B cell (primary cell): ENCODE results near the gene POLR1H. TPM values are rescaled to one million over a fixed set of nuclear protein-coding genes. Genes with fewer than 3 reads are reported as not detected.

Experiments
- ATAC-seq: fragments of 200-7000 bp; cut with Tn5 transposase; one replicate; pipeline ENCODE4 v1.10.0; 2021; ENCODE audit warnings: low read depth, mild to moderate bottlenecking, moderate number of reproducible peaks, moderate library complexity
- CTCF ChIA-PET: fragments of 350-600 bp; sonication (Branson Sonifier 250); formaldehyde crosslinking; loops from one replicate; lab custom pipeline; 2021; ENCODE audit warnings: antibody characterized with exemption, inconsistent platforms; lab: Charles Lee
- POLR2A ChIA-PET: fragments of 350-600 bp; sonication (Branson Sonifier 250); formaldehyde crosslinking; loops from one replicate; lab custom pipeline; 2021; ENCODE audit warnings: antibody characterized with exemption; lab: Charles Lee
- DNase-seq: peaks from one replicate; pipeline ENCODE4 v3.0.0; 2013
- H2AFZ ChIP-seq: 2 replicates; pipeline ENCODE4 v1.6.1; 2012; ENCODE audit warnings: mild to moderate bottlenecking, low read depth, low read length; ENCODE audit not compliant: insufficient read depth, poor library complexity, severe bottlenecking
- H3K27ac ChIP-seq, 2 donors: 1 replicate in 1 of 2; 2 replicates in 1 of 2; pipeline ENCODE4 v1.5.1; 2012 to 2013; ENCODE audit warnings: low read length in 2 of 2, mild to moderate bottlenecking in 2 of 2, moderate library complexity in 1 of 2
- H3K27me3 ChIP-seq, 4 experiments: fragments of 200-600 bp in 1 of 4; sonication (generic) in 1 of 4; replicated peaks in 1 of 4; 1 replicate in 2 of 4; 2 replicates in 2 of 4; pipeline versions ENCODE4 v1.6.1 to v1.7.0; 2013 to 2016; ENCODE audit warnings: low read length in 3 of 4, mild to moderate bottlenecking in 2 of 4, mixed read lengths in 1 of 4, moderate library complexity in 1 of 4; ENCODE audit not compliant: insufficient read depth in 4 of 4, control insufficient read depth in 3 of 4; ENCODE audit errors: control extremely low read depth in 1 of 4
- H3K36me3 ChIP-seq, 2 experiments: replicated peaks in 1 of 2; 1 replicate in 1 of 2; 2 replicates in 1 of 2; pipeline versions ENCODE4 v1.6.1 to v1.7.1; 2013; ENCODE audit warnings: low read length in 1 of 2; ENCODE audit not compliant: insufficient read depth in 2 of 2, control insufficient read depth in 1 of 2; ENCODE audit errors: control extremely low read depth in 1 of 2, extremely low read depth in 1 of 2
- H3K4me1 ChIP-seq, 2 donors: fragments of 200-600 bp in 1 of 2; sonication (generic) in 1 of 2; 1 replicate in 1 of 2; 2 replicates in 1 of 2; pipeline versions ENCODE4 v1.5.1 to v1.6.1; 2013 to 2017; ENCODE audit warnings: low read length in 2 of 2; ENCODE audit not compliant: control insufficient read depth in 2 of 2, insufficient read depth in 2 of 2
- H3K4me2 ChIP-seq: replicated peaks from 2 replicates; pipeline ENCODE3; 2012; ENCODE audit warnings: mild to moderate bottlenecking, low read depth, low read length; ENCODE audit not compliant: poor library complexity, severe bottlenecking
- H3K4me3 ChIP-seq, 5 experiments: fragments of 200-600 bp in 1 of 5; sonication (generic) in 1 of 5; 1 replicate in 3 of 5; 2 replicates in 2 of 5; pipeline versions ENCODE4 v1.5.1 to v1.7.0; 2011 to 2016; ENCODE audit warnings: low read length in 4 of 5, mild to moderate bottlenecking in 4 of 5, low read depth in 2 of 5, control low read depth in 1 of 5, moderate library complexity in 1 of 5; ENCODE audit not compliant: insufficient read depth in 1 of 5; ENCODE audit errors: control extremely low read depth in 1 of 5, extremely low read depth in 1 of 5
- H3K79me2 ChIP-seq: fragments of 200-600 bp; sonication (generic); one replicate; pipeline ENCODE4 v1.6.0; 2016; ENCODE audit warnings: low read length; ENCODE audit not compliant: control insufficient read depth, insufficient read depth
- H3K9ac ChIP-seq: fragments of 200-600 bp; sonication (generic); 2 replicates; pipeline ENCODE4 v1.6.1; 2017; ENCODE audit warnings: mild to moderate bottlenecking, low read length, moderate library complexity
- H3K9me3 ChIP-seq, 3 donors: one replicate each; pipeline versions ENCODE4 v1.6.1 to v1.7.1; 2013; ENCODE audit warnings: low read length in 2 of 3; ENCODE audit not compliant: control insufficient read depth in 2 of 3, insufficient read depth in 1 of 3; ENCODE audit errors: control extremely low read depth in 1 of 3
- H4K20me1 ChIP-seq: 2 replicates; pipeline ENCODE4 v1.6.0; 2012; ENCODE audit warnings: mild to moderate bottlenecking, low read length; ENCODE audit not compliant: insufficient read depth, control insufficient read depth, poor library complexity, severe bottlenecking
- H3K27ac Mint-ChIP-seq: one replicate; pipeline ENCODE4 v1.8.0; 2021; ENCODE audit warnings: mixed read lengths
- H3K27me3 Mint-ChIP-seq: one replicate; pipeline ENCODE4 v1.8.0; 2021; ENCODE audit warnings: mixed read lengths
- H3K4me1 Mint-ChIP-seq: one replicate; pipeline ENCODE4 v1.8.0; 2021; ENCODE audit warnings: mixed read lengths
- H3K4me3 Mint-ChIP-seq: one replicate; pipeline ENCODE4 v1.8.0; 2021; ENCODE audit warnings: mixed read lengths
- H3K9me3 Mint-ChIP-seq: one replicate; pipeline ENCODE4 v1.8.0; 2022; ENCODE audit warnings: mixed read lengths; ENCODE audit not compliant: insufficient read depth
- CTCF ChIP-seq: fragments of 200-600 bp; IDR thresholded peaks from one replicate; pipeline ENCODE4 v1.8.0; 2022; ENCODE audit warnings: antibody characterized with exemption, mild to moderate bottlenecking
- EZH2 ChIP-seq: IDR thresholded peaks from 2 replicates; pipeline ENCODE4 v1.6.1; 2012; ENCODE audit warnings: borderline replicate concordance, low read depth, mild to moderate bottlenecking, moderate library complexity, low read length; ENCODE audit not compliant: insufficient read depth, poor library complexity, severe bottlenecking
- WGBS: methylation state at CpG from one replicate; pipeline ENCODE4 v1.1.5; 2013; ENCODE audit warnings: missing lambda C conversion rate; ENCODE audit not compliant: insufficient coverage; 5-methylcytosine and 5-hydroxymethylcytosine counted together
- intact Hi-C: fragments of 100-400 bp; cut with micrococcal nuclease; formaldehyde crosslinking; loops from one replicate; pipeline ENCODE4 v1.10.0; 2022
- polyA minus RNA-seq: library from RNA; depleted of rRNA, polyadenylated mRNA; stranded (reverse); fragments of >200 nt; gene quantifications from 2 replicates; pipeline ENCODE4 v1.2.3, GENCODE V29; 2012
- polyA plus RNA-seq: library from polyadenylated mRNA; depleted of rRNA; stranded (reverse); fragments of >200 nt; gene quantifications from 2 replicates; pipeline ENCODE4 v1.2.3, GENCODE V29; 2012
- total RNA-seq, 2 donors: library from RNA; stranded (reverse); fragments of 120-200 nt in 1 of 2; gene quantifications; 1 replicate in 1 of 2; 2 replicates in 1 of 2; pipeline versions ENCODE4 v1.2.3 to v1.2.4, GENCODE V29; 2013 to 2022

The POLR1H gene
- total RNA-seq, result 38.8 and 39.7 TPM in 2 replicates
- total RNA-seq (2013), result 46.6 TPM
- polyA plus RNA-seq, result 67.9 and 71.0 TPM in 2 replicates
- 31.1 and 35.0 TPM in 2 replicates for polyA minus RNA-seq

GRCh38 chr6:30061092-30061857 lies at the start of gene POLR1H:
TSS of gene POLR1H (plus strand) at chr6:30061265. CDS start at chr6:30061525, 260 bp downstream.
- no peak for TF ChIP-seq EZH2
- no peak for TF ChIP-seq CTCF
- Mint-ChIP-seq H3K4me1 (peaks cover 41% of the 10 kb centered on the region), H3K9me3 (no peaks in the 10 kb centered on the region), H3K27ac (peak within 1 kb of the TSS; percentile 99), H3K27me3 (no peaks in the 10 kb centered on the region), H3K4me3 (peak within 1 kb of the TSS; percentile 100)
- Histone ChIP-seq H3K4me1 (peaks cover 25 to 30% of the 10 kb centered on the region in 2 donors), H3K4me3 (peak within 1 kb of the TSS; percentile 80 to 100 (median 92)), H2AFZ (peak within 1 kb of the TSS; percentile 86), H4K20me1 (no peaks in the 10 kb centered on the region), H3K27ac (peak within 1 kb of the TSS; percentile 95 to 97), H3K9ac (peak within 1 kb of the TSS; percentile 91), H3K36me3 (peaks cover 4 to 31% of the 10 kb centered on the region in 2 experiments), H3K4me2 (peak within 1 kb of the TSS; percentile 85), H3K27me3 (no peaks in the 10 kb centered on the region), H3K9me3 (no peaks in the 10 kb centered on the region), H3K79me2 (peaks cover 44% of the 10 kb centered on the region)
- ATAC-seq (peak; percentile 90), DNase-seq (peak; percentile 95)
- intact Hi-C loops, result loop anchor here (2.0 to 10.0 kb wide), 3 partner anchors 119 to 1914 kb away; partner anchors contain the start of genes DXO and HLA-A
- CTCF ChIA-PET, result interaction anchor here (1.4 to 3.1 kb wide), 7 partner anchors 8 to 213 kb away, joined by 3 to 16 read pairs (median 5); partner anchors contain the start of gene RNF39
- POLR2A ChIA-PET, result interaction anchor here (0.5 to 2.0 kb wide), 9 partner anchors 34 to 1914 kb away, joined by 3 to 10 read pairs (median 3); partner anchors contain the start of gene TRIM26
- WGBS, result under 1% methylated on average over 39 of the region's 48 CpGs
